ENCODE data around the gene AOX1. TPM values are rescaled to one million over a fixed set of nuclear protein-coding genes. Genes with fewer than 3 reads are reported as not detected.

Gene AOX1
- total RNA-seq, 2 donors from 2014 or later = 0.83 to 0.84 TPM

GRCh38 chr2:200689115-200689514, 103.3 kb downstream of the AOX1 start:
- Mint-ChIP-seq H3K4me3 (no peak overlapping the region), H3K27ac (no peak overlapping the region), H3K27me3 (ENCODE audit: low read depth) (peaks cover 14% of the 10 kb centered on the region), H3K4me1 (ENCODE audit: low read depth) (peaks cover 9% of the 10 kb centered on the region), H3K36me3 (ENCODE audit: insufficient read depth in 2 of 2) (peaks cover 0 to 1% of the 10 kb centered on the region in 2 donors), H3K9me3 (no peaks in the 10 kb centered on the region)
- ATAC-seq (replicated peaks in 1 of 2) (no peak), DNase-seq (no peak)

GRCh38 chr2:200693836-200694470, 108.1 kb downstream of the AOX1 start:
- Mint-ChIP-seq H3K4me1 (ENCODE audit: low read depth) (peaks cover 8% of the 10 kb centered on the region), H3K27me3 (ENCODE audit: low read depth) (no peaks in the 10 kb centered on the region), H3K4me3 (no peak overlapping the region), H3K9me3 (no peaks in the 10 kb centered on the region), H3K27ac (no peak overlapping the region), H3K36me3 (ENCODE audit: insufficient read depth in 2 of 2) (no peaks in the 10 kb centered on the region)
- ATAC-seq (replicated peaks in 1 of 2) = no peak
- no peak for DNase-seq

- H3K36me3 Mint-ChIP-seq (ENCODE audit: insufficient read depth in 2 of 2) = no peaks in the 10 kb centered on the region
- DNase-seq = no peak
- no peak overlapping the region for H3K27ac Mint-ChIP-seq
- H3K9me3 Mint-ChIP-seq = no peaks in the 10 kb centered on the region
- H3K4me1 Mint-ChIP-seq (ENCODE audit: low read depth) = peaks cover 14% of the 10 kb centered on the region
- H3K4me3 Mint-ChIP-seq = no peak overlapping the region
- ATAC-seq (replicated peaks in 1 of 2) = no peak
- no peaks in the 10 kb centered on the region for H3K27me3 Mint-ChIP-seq (ENCODE audit: low read depth)
Observed at GRCh38 chr2:200695191-200695590, 109.4 kb downstream of the AOX1 start.

GRCh38 chr2:200695601-200696000, 109.8 kb downstream of the AOX1 start:
- Mint-ChIP-seq H3K4me1 (ENCODE audit: low read depth) (peaks cover 18% of the 10 kb centered on the region), H3K36me3 (ENCODE audit: insufficient read depth in 2 of 2) (no peaks in the 10 kb centered on the region), H3K9me3 (no peaks in the 10 kb centered on the region), H3K4me3 (no peak overlapping the region), H3K27ac (no peak overlapping the region), H3K27me3 (ENCODE audit: low read depth) (no peaks in the 10 kb centered on the region)
- DNase-seq = no peak
- no peak for ATAC-seq (replicated peaks in 1 of 2)

GRCh38 chr2:200698217-200698616, 112.4 kb downstream of the AOX1 start:
- no peaks in the 10 kb centered on the region for H3K36me3 Mint-ChIP-seq (ENCODE audit: insufficient read depth in 2 of 2)
- H3K4me3 Mint-ChIP-seq = no peak overlapping the region
- H3K27ac Mint-ChIP-seq = no peak overlapping the region
- peaks cover 38% of the 10 kb centered on the region for H3K4me1 Mint-ChIP-seq (ENCODE audit: low read depth)
- ATAC-seq (replicated peaks in 1 of 2) = no peak
- no peak for DNase-seq
- H3K27me3 Mint-ChIP-seq (ENCODE audit: low read depth) = no peaks in the 10 kb centered on the region
- H3K9me3 Mint-ChIP-seq = no peaks in the 10 kb centered on the region

GRCh38 chr2:200699310-200699709, 113.5 kb downstream of the AOX1 start:
- H3K4me3 Mint-ChIP-seq = peak overlapping the region in 1 of 2 donors; percentile 27
- H3K27me3 Mint-ChIP-seq (ENCODE audit: low read depth) = peaks cover 6% of the 10 kb centered on the region
- DNase-seq = no peak
- peak overlapping the region; percentile 43 for H3K27ac Mint-ChIP-seq
- peaks cover 0 to 3% of the 10 kb centered on the region in 2 donors for H3K9me3 Mint-ChIP-seq
- peaks cover 3% of the 10 kb centered on the region in 2 donors for H3K36me3 Mint-ChIP-seq (ENCODE audit: insufficient read depth in 2 of 2)
- ATAC-seq (replicated peaks in 1 of 2) = no peak
- peaks cover 48% of the 10 kb centered on the region for H3K4me1 Mint-ChIP-seq (ENCODE audit: low read depth)

- Mint-ChIP-seq H3K9me3 (peaks cover 0 to 3% of the 10 kb centered on the region in 2 donors), H3K4me1 (ENCODE audit: low read depth) (peaks cover 63% of the 10 kb centered on the region), H3K4me3 (no peak overlapping the region), H3K36me3 (ENCODE audit: insufficient read depth in 2 of 2) (peaks cover 3% of the 10 kb centered on the region in 2 donors), H3K27me3 (ENCODE audit: low read depth) (peaks cover 6% of the 10 kb centered on the region), H3K27ac (no peak overlapping the region)
- DNase-seq = no peak
- ATAC-seq (replicated peaks in 1 of 2) = no peak
Observed at GRCh38 chr2:200700856-200701255, 115.0 kb downstream of the AOX1 start.

- Mint-ChIP-seq H3K27me3 (ENCODE audit: low read depth) (peaks cover 6% of the 10 kb centered on the region), H3K4me1 (ENCODE audit: low read depth) (peaks cover 75% of the 10 kb centered on the region), H3K36me3 (ENCODE audit: insufficient read depth in 2 of 2) (peaks cover 3% of the 10 kb centered on the region in 2 donors), H3K9me3 (peaks cover 0 to 3% of the 10 kb centered on the region in 2 donors), H3K4me3 (peak overlapping the region in 1 of 2 donors; percentile 56), H3K27ac (peak overlapping the region; percentile 44)
- ATAC-seq (replicated peaks in 1 of 2) = no peak
- DNase-seq = no peak
Observed at GRCh38 chr2:200702044-200702443, 116.2 kb downstream of the AOX1 start.

- peaks cover 81% of the 10 kb centered on the region for H3K4me1 Mint-ChIP-seq (ENCODE audit: low read depth)
Observed at GRCh38 chr2:200702646-200703118, 116.9 kb downstream of the AOX1 start.

GRCh38 chr2:200703127-200703925, 117.5 kb downstream of the AOX1 start:
- peak; percentile 51 to 60 for DNase-seq
- peak overlapping the region; percentile 52 to 81 for H3K4me3 Mint-ChIP-seq
- peaks cover 3% of the 10 kb centered on the region in 2 donors for H3K36me3 Mint-ChIP-seq (ENCODE audit: insufficient read depth in 2 of 2)
- peak overlapping the region; percentile 95 for H3K27ac Mint-ChIP-seq
- peaks cover 87% of the 10 kb centered on the region for H3K4me1 Mint-ChIP-seq (ENCODE audit: low read depth)
- ATAC-seq (replicated peaks in 1 of 2) = peak; percentile 85 to 86
- peaks cover 0 to 3% of the 10 kb centered on the region in 2 donors for H3K9me3 Mint-ChIP-seq
- H3K27me3 Mint-ChIP-seq (ENCODE audit: low read depth) = peaks cover 6% of the 10 kb centered on the region

More at GRCh38 chr2:200702646-200703118, 116.9 kb downstream of the AOX1 start:
- ATAC-seq (replicated peaks in 1 of 2) = peak; percentile 59 to 63
- Mint-ChIP-seq H3K9me3 (peaks cover 0 to 3% of the 10 kb centered on the region in 2 donors), H3K27ac (peak overlapping the region; percentile 44), H3K4me3 (peak overlapping the region; percentile 20 to 56), H3K27me3 (ENCODE audit: low read depth) (peaks cover 6% of the 10 kb centered on the region), H3K36me3 (ENCODE audit: insufficient read depth in 2 of 2) (peaks cover 3% of the 10 kb centered on the region in 2 donors)
- DNase-seq = peak; percentile 72 to 78

- peaks cover 6% of the 10 kb centered on the region for H3K27me3 Mint-ChIP-seq (ENCODE audit: low read depth)
Observed at GRCh38 chr2:200703926-200704637, 118.3 kb downstream of the AOX1 start.

GRCh38 chr2:200705305-200706041, 119.7 kb downstream of the AOX1 start:
- peaks cover 0 to 3% of the 10 kb centered on the region in 2 donors for H3K9me3 Mint-ChIP-seq
- H3K4me1 Mint-ChIP-seq (ENCODE audit: low read depth) = peaks cover 81% of the 10 kb centered on the region
- peak overlapping the region in 1 of 2 donors; percentile 21 for H3K4me3 Mint-ChIP-seq
- peaks cover 3% of the 10 kb centered on the region in 2 donors for H3K36me3 Mint-ChIP-seq (ENCODE audit: insufficient read depth in 2 of 2)
- H3K27ac Mint-ChIP-seq = peak overlapping the region; percentile 6
- H3K27me3 Mint-ChIP-seq (ENCODE audit: low read depth) = peaks cover 6% of the 10 kb centered on the region
- ATAC-seq (replicated peaks in 1 of 2) (peak; percentile 32 to 38), DNase-seq (peak; percentile 19 to 24)

More at GRCh38 chr2:200703926-200704637, 118.3 kb downstream of the AOX1 start:
- Mint-ChIP-seq H3K36me3 (ENCODE audit: insufficient read depth in 2 of 2) (peaks cover 3% of the 10 kb centered on the region in 2 donors), H3K27ac (peak overlapping the region; percentile 95), H3K4me3 (peak overlapping the region; percentile 52 to 81), H3K4me1 (ENCODE audit: low read depth) (peaks cover 86% of the 10 kb centered on the region), H3K9me3 (peaks cover 0 to 3% of the 10 kb centered on the region in 2 donors)
- no peak for DNase-seq
- no peak for ATAC-seq (replicated peaks in 1 of 2)

Measured in activated T-cell treated with anti-CD3 and anti-CD28 coated beads, Interleukin-2, amount 50 U/mL, for 72 hours (primary cell).